ENCODE results near the gene FEZF1.

- TF ChIP-seq CTCF (IDR thresholded peaks at IDR 0.05 in 8 of 11, conservative IDR thresholded peaks at IDR 0.05 in 3 of 11) (no peak), POLR2A (IDR thresholded peaks at IDR 0.05) (no peak), POLR2AphosphoS5 (IDR thresholded peaks at IDR 0.05) (no peak)
These were observed 7.3 kb upstream of the FEZF1 start for GRCh38 chr7:122311734-122312450.
